WTC11 (cell line): Measurements from ENCODE around the gene HCFC1. TPM values are rescaled to one million over a fixed set of nuclear protein-coding genes. Genes with fewer than 3 reads are reported as not detected.

Experiments used
- ATAC-seq: fragments of 200-7000 bp; cut with Tn5 transposase; 2 replicates; pipeline ENCODE4 v1.10.0; 2021; ENCODE audit warnings: mild to moderate bottlenecking, moderate library complexity
- CTCF ChIA-PET: fragments of 300-600 bp; sonication (Branson Sonifier 250); formaldehyde crosslinking; loops from one replicate; lab custom pipeline; 2021; ENCODE audit warnings: antibody characterized with exemption; lab: Charles Lee
- POLR2A ChIA-PET: fragments of 350-600 bp; sonication (Branson Sonifier 250); formaldehyde crosslinking; loops from one replicate; lab custom pipeline; 2021; ENCODE audit warnings: antibody characterized with exemption; lab: Charles Lee
- DNase-seq: peaks from one replicate; pipeline ENCODE4 v3.0.0; 2021; ENCODE audit warnings: low spot score
- H3K27ac Mint-ChIP-seq: 2 replicates; pipeline ENCODE4 v1.8.0; 2021; ENCODE audit warnings: mixed read lengths
- H3K27me3 Mint-ChIP-seq: 2 replicates; pipeline ENCODE4 v1.8.0; 2021; ENCODE audit warnings: low read depth, mild to moderate bottlenecking, moderate library complexity, mixed read lengths
- H3K36me3 Mint-ChIP-seq: 2 replicates; pipeline ENCODE4 v1.8.0; 2021; ENCODE audit warnings: mixed read lengths
- H3K4me1 Mint-ChIP-seq: 2 replicates; pipeline ENCODE4 v1.8.0; 2022; ENCODE audit warnings: mixed read lengths
- H3K4me3 Mint-ChIP-seq: 2 replicates; pipeline ENCODE4 v1.8.0; 2021; ENCODE audit warnings: mild to moderate bottlenecking, moderate library complexity, mixed read lengths
- H3K9me3 Mint-ChIP-seq: 2 replicates; pipeline ENCODE4 v1.8.0; 2021; ENCODE audit warnings: mixed read lengths
- FOXJ3 ChIP-seq: sonication (generic); formaldehyde crosslinking; IDR thresholded peaks from 2 replicates; pipeline ENCODE4 v1.9.0; 2021; ENCODE audit warnings: missing genetic modification reagents, mild to moderate bottlenecking, borderline replicate concordance
- GABPB1 ChIP-seq: sonication (generic); formaldehyde crosslinking; IDR thresholded peaks from 2 replicates; pipeline ENCODE4 v1.8.1; 2023; ENCODE audit warnings: mild to moderate bottlenecking, missing genetic modification reagents
- IRF2 ChIP-seq: sonication (generic); formaldehyde crosslinking; IDR thresholded peaks from 2 replicates; pipeline ENCODE4 v1.8.0; 2022; ENCODE audit warnings: low read depth, missing genetic modification reagents, borderline replicate concordance
- JAZF1 ChIP-seq: fragments of 250-450 bp; sonication (Bioruptor Pico); IDR thresholded peaks from 2 replicates; pipeline ENCODE4 v1.9.0; 2021; ENCODE audit warnings: moderate library complexity, mild to moderate bottlenecking, inconsistent platforms
- KAT7 ChIP-seq: sonication (generic); formaldehyde crosslinking; IDR thresholded peaks from 2 replicates; pipeline ENCODE4 v1.8.1; 2023; ENCODE audit warnings: missing genetic modification reagents, mild to moderate bottlenecking, borderline replicate concordance
- NFATC4 ChIP-seq: fragments of 250-450 bp; sonication (Bioruptor Pico); IDR thresholded peaks from 2 replicates; pipeline ENCODE4 v1.9.0; 2021; ENCODE audit warnings: mild to moderate bottlenecking
- NFE2L1 ChIP-seq: sonication (generic); formaldehyde crosslinking; IDR thresholded peaks from 2 replicates; pipeline ENCODE4 v1.8.1; 2023; ENCODE audit warnings: missing genetic modification reagents
- NR1H2 ChIP-seq: sonication (generic); formaldehyde crosslinking; IDR thresholded peaks from 2 replicates; pipeline ENCODE4 v1.9.0; 2021; ENCODE audit warnings: mild to moderate bottlenecking, moderate library complexity, missing genetic modification reagents
- SMAD3 ChIP-seq: sonication (generic); formaldehyde crosslinking; IDR thresholded peaks from 2 replicates; pipeline ENCODE4 v1.8.0; 2022; ENCODE audit warnings: missing genetic modification reagents, mild to moderate bottlenecking, borderline replicate concordance
- SOX15 ChIP-seq: fragments of 250-450 bp; sonication (Bioruptor Pico); IDR thresholded peaks from 2 replicates; pipeline ENCODE4 v1.9.0; 2021; ENCODE audit warnings: mild to moderate bottlenecking
- TEAD4 ChIP-seq: sonication (generic); formaldehyde crosslinking; IDR thresholded peaks from 2 replicates; pipeline ENCODE4 v1.8.0; 2022; ENCODE audit warnings: mild to moderate bottlenecking, missing genetic modification reagents
- total RNA-seq: library from RNA; stranded (reverse); gene quantifications from 3 replicates; pipeline ENCODE4 v1.2.3, GENCODE V29; 2021
- TF ChIP-seq, protein P1 (sequence below): fragments of 250-450 bp; sonication (Bioruptor Pico); IDR thresholded peaks from 2 replicates; pipeline ENCODE4 v1.9.0; 2021; ENCODE audit warnings: moderate library complexity, mild to moderate bottlenecking, inconsistent platforms, borderline replicate concordance
- TF ChIP-seq, protein P2 (sequence below): sonication (generic); formaldehyde crosslinking; IDR thresholded peaks from 2 replicates; pipeline ENCODE4 v1.8.1; 2022; ENCODE audit warnings: low read depth, mild to moderate bottlenecking, moderate library complexity, missing genetic modification reagents, borderline replicate concordance
- TF ChIP-seq, protein P3 (sequence below): sonication (generic); formaldehyde crosslinking; IDR thresholded peaks from 2 replicates; pipeline ENCODE4 v1.8.0; 2023; ENCODE audit warnings: missing genetic modification reagents, mild to moderate bottlenecking, borderline replicate concordance
- TF ChIP-seq, protein P4 (sequence below): sonication (generic); formaldehyde crosslinking; IDR thresholded peaks from 2 replicates; pipeline ENCODE4 v1.8.0; 2022; ENCODE audit warnings: mild to moderate bottlenecking, missing genetic modification reagents
- TF ChIP-seq, protein P5 (sequence below): fragments of 250-450 bp; sonication (Bioruptor Pico); IDR thresholded peaks from 2 replicates; pipeline ENCODE4 v1.9.0; 2021; ENCODE audit warnings: mild to moderate bottlenecking, borderline replicate concordance
- TF ChIP-seq, protein P6 (sequence below): sonication (generic); formaldehyde crosslinking; IDR thresholded peaks from 2 replicates; pipeline ENCODE4 v1.8.0; 2022; ENCODE audit warnings: mild to moderate bottlenecking, missing genetic modification reagents
- TF ChIP-seq, protein P7 (sequence below): fragments of 200-600 bp; IDR thresholded peaks from 2 replicates; pipeline ENCODE4 v1.8.0; 2022; ENCODE audit warnings: antibody characterized with exemption

The HCFC1 gene
- total RNA-seq, 1 experiment from 2014 or later: 130 TPM

DNA sequence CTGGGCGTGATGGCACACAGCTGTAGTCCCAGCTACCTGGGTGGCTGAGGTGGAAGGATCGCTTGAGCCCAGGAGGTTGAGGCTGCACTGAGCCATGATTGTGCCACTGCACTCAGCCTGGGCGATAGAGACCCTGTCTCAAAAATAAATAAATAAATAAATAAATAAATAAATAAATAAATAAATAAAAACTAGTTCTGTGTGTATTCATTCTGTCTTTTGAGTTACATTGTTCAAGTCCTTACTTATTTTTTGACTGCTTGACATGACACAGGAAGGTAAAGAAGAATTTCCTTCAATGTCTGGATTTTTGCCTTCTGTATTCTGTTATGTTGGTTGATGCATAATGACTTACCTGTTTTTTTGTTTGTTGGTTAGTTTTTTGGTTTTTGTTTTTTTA lies 34.6 kb downstream of the HCFC1 start:
- TF ChIP-seq SOX15 (CRISPR knock-in tag): no peak
- no peak for TF ChIP-seq NFE2L1 (CRISPR knock-in tag)
- TF ChIP-seq, protein P1, sequence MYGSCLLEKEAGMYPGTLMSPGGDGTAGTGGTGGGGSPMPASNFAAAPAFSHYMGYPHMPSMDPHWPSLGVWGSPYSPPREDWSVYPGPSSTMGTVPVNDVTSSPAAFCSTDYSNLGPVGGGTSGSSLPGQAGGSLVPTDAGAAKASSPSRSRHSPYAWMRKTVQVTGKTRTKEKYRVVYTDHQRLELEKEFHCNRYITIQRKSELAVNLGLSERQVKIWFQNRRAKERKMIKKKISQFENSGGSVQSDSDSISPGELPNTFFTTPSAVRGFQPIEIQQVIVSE (CRISPR knock-in tag): no peak
- TF ChIP-seq, protein P2, sequence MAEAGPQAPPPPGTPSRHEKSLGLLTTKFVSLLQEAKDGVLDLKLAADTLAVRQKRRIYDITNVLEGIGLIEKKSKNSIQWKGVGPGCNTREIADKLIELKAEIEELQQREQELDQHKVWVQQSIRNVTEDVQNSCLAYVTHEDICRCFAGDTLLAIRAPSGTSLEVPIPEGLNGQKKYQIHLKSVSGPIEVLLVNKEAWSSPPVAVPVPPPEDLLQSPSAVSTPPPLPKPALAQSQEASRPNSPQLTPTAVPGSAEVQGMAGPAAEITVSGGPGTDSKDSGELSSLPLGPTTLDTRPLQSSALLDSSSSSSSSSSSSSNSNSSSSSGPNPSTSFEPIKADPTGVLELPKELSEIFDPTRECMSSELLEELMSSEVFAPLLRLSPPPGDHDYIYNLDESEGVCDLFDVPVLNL (CRISPR knock-in tag): no peak
- no peak for TF ChIP-seq FOXJ3
- TF ChIP-seq TEAD4 (CRISPR knock-in tag): no peak
- no peak for TF ChIP-seq NR1H2 (CRISPR knock-in tag)
- TF ChIP-seq, protein P3, sequence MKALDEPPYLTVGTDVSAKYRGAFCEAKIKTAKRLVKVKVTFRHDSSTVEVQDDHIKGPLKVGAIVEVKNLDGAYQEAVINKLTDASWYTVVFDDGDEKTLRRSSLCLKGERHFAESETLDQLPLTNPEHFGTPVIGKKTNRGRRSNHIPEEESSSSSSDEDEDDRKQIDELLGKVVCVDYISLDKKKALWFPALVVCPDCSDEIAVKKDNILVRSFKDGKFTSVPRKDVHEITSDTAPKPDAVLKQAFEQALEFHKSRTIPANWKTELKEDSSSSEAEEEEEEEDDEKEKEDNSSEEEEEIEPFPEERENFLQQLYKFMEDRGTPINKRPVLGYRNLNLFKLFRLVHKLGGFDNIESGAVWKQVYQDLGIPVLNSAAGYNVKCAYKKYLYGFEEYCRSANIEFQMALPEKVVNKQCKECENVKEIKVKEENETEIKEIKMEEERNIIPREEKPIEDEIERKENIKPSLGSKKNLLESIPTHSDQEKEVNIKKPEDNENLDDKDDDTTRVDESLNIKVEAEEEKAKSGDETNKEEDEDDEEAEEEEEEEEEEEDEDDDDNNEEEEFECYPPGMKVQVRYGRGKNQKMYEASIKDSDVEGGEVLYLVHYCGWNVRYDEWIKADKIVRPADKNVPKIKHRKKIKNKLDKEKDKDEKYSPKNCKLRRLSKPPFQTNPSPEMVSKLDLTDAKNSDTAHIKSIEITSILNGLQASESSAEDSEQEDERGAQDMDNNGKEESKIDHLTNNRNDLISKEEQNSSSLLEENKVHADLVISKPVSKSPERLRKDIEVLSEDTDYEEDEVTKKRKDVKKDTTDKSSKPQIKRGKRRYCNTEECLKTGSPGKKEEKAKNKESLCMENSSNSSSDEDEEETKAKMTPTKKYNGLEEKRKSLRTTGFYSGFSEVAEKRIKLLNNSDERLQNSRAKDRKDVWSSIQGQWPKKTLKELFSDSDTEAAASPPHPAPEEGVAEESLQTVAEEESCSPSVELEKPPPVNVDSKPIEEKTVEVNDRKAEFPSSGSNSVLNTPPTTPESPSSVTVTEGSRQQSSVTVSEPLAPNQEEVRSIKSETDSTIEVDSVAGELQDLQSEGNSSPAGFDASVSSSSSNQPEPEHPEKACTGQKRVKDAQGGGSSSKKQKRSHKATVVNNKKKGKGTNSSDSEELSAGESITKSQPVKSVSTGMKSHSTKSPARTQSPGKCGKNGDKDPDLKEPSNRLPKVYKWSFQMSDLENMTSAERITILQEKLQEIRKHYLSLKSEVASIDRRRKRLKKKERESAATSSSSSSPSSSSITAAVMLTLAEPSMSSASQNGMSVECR (CRISPR knock-in tag): no peak
- TF ChIP-seq, protein P4, sequence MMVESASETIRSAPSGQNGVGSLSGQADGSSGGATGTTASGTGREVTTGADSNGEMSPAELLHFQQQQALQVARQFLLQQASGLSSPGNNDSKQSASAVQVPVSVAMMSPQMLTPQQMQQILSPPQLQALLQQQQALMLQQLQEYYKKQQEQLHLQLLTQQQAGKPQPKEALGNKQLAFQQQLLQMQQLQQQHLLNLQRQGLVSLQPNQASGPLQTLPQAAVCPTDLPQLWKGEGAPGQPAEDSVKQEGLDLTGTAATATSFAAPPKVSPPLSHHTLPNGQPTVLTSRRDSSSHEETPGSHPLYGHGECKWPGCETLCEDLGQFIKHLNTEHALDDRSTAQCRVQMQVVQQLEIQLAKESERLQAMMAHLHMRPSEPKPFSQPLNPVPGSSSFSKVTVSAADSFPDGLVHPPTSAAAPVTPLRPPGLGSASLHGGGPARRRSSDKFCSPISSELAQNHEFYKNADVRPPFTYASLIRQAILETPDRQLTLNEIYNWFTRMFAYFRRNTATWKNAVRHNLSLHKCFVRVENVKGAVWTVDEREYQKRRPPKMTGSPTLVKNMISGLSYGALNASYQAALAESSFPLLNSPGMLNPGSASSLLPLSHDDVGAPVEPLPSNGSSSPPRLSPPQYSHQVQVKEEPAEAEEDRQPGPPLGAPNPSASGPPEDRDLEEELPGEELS: no peak
- TF ChIP-seq, protein P5, sequence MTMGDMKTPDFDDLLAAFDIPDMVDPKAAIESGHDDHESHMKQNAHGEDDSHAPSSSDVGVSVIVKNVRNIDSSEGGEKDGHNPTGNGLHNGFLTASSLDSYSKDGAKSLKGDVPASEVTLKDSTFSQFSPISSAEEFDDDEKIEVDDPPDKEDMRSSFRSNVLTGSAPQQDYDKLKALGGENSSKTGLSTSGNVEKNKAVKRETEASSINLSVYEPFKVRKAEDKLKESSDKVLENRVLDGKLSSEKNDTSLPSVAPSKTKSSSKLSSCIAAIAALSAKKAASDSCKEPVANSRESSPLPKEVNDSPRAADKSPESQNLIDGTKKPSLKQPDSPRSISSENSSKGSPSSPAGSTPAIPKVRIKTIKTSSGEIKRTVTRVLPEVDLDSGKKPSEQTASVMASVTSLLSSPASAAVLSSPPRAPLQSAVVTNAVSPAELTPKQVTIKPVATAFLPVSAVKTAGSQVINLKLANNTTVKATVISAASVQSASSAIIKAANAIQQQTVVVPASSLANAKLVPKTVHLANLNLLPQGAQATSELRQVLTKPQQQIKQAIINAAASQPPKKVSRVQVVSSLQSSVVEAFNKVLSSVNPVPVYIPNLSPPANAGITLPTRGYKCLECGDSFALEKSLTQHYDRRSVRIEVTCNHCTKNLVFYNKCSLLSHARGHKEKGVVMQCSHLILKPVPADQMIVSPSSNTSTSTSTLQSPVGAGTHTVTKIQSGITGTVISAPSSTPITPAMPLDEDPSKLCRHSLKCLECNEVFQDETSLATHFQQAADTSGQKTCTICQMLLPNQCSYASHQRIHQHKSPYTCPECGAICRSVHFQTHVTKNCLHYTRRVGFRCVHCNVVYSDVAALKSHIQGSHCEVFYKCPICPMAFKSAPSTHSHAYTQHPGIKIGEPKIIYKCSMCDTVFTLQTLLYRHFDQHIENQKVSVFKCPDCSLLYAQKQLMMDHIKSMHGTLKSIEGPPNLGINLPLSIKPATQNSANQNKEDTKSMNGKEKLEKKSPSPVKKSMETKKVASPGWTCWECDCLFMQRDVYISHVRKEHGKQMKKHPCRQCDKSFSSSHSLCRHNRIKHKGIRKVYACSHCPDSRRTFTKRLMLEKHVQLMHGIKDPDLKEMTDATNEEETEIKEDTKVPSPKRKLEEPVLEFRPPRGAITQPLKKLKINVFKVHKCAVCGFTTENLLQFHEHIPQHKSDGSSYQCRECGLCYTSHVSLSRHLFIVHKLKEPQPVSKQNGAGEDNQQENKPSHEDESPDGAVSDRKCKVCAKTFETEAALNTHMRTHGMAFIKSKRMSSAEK (CRISPR knock-in tag): no peak
- TF ChIP-seq, protein P6, sequence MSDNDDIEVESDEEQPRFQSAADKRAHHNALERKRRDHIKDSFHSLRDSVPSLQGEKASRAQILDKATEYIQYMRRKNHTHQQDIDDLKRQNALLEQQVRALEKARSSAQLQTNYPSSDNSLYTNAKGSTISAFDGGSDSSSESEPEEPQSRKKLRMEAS (CRISPR knock-in tag): no peak
- no peak for TF ChIP-seq KAT7 (CRISPR knock-in tag)
- TF ChIP-seq, protein P7, sequence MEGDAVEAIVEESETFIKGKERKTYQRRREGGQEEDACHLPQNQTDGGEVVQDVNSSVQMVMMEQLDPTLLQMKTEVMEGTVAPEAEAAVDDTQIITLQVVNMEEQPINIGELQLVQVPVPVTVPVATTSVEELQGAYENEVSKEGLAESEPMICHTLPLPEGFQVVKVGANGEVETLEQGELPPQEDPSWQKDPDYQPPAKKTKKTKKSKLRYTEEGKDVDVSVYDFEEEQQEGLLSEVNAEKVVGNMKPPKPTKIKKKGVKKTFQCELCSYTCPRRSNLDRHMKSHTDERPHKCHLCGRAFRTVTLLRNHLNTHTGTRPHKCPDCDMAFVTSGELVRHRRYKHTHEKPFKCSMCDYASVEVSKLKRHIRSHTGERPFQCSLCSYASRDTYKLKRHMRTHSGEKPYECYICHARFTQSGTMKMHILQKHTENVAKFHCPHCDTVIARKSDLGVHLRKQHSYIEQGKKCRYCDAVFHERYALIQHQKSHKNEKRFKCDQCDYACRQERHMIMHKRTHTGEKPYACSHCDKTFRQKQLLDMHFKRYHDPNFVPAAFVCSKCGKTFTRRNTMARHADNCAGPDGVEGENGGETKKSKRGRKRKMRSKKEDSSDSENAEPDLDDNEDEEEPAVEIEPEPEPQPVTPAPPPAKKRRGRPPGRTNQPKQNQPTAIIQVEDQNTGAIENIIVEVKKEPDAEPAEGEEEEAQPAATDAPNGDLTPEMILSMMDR: no peak
- no peak for TF ChIP-seq NFATC4
- no peak for TF ChIP-seq IRF2 (CRISPR knock-in tag)
- no peak for TF ChIP-seq JAZF1 (CRISPR knock-in tag)
- TF ChIP-seq SMAD3 (CRISPR knock-in tag): no peak
- no peak for TF ChIP-seq GABPB1
- Mint-ChIP-seq H3K27ac (no peak overlapping the region), H3K4me1 (peaks cover 21% of the 10 kb centered on the region), H3K36me3 (no peaks in the 10 kb centered on the region), H3K9me3 (no peaks in the 10 kb centered on the region), H3K4me3 (no peak overlapping the region), H3K27me3 (no peaks in the 10 kb centered on the region)
- ChIA-PET POLR2A (no interaction called here), CTCF (interaction anchor here (0.6 kb wide), 1 partner anchor 10 kb away, joined by 3 read pairs; no protein-coding TSS in a partner anchor)
- DNase-seq: no peak
- ATAC-seq: no peak
